ENCODE measurements around the gene ZNF37A.
"Not testable (repeated sequence)": the region's sequence is repeated elsewhere in the genome, so short reads cannot be mapped to it uniquely, and the experiment has no call there.

Gene ZNF37A

GRCh38 chr10:38150891-38151463 lies 56.8 kb downstream of the ZNF37A start:
- not testable (repeated sequence) for DNase-seq (ENCODE audit: low read depth)

GRCh38 chr10:38156416-38157269 lies 62.5 kb downstream of the ZNF37A start:
- no peak for DNase-seq (ENCODE audit: low read depth)

DNA sequence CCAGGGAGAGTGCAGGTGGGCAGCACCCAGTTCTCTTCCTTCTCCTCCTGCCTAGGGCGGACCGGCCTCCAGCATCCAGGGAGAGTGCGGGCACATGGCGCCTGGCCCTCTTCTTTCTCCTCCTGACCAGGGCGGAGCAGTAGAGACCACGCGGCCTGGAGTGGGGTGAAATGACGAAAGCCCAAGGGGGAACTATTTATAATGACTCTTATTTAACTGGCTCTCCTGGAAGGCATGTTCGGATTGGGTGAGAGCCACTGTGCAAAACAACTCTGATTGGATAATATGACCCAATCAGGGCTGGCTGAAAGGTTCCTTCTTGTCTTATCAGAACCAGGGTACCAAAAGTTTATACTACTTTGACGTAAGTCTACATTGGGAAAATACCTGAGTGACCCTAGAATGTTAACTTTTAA lies 63.1 kb downstream of the ZNF37A start:
- no peak for DNase-seq (ENCODE audit: low read depth)

DNA sequence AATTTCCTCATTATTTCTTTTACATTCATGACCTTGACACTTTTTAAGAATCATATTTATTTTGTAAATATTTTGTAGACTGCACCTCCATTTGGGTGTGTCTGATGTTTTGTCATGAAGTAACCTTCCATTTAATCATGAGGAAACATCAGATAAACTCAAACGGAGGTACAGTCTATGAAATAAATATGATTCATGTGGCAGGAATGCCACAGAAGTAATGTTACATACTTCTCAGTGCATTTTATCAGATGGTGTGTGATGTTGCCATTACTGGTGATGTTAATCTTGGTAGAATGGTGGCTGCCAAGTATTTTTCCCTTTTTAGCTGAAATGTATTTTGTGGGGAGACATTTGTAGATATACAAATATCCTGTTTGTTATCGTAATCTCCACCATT lies 64.9 kb downstream of the ZNF37A start:
- no peak for DNase-seq (ENCODE audit: low read depth)

GRCh38 chr10:38163617-38164016 lies 69.5 kb downstream of the ZNF37A start:
- no peak for DNase-seq (ENCODE audit: low read depth)

- DNase-seq (ENCODE audit: low read depth) = no peak
Observed at GRCh38 chr10:38174336-38174735, 80.2 kb downstream of the ZNF37A start.

- DNase-seq (ENCODE audit: low read depth) = no peak
Observed at GRCh38 chr10:38184477-38184876, 90.3 kb downstream of the ZNF37A start.
